Fibroblast of skin of back (primary cell): Measurements from ENCODE around the gene STX5.
"Not testable (repeated sequence)": the region's sequence is repeated elsewhere in the genome, so short reads cannot be mapped to it uniquely, and the experiment has no call there.

ENCODE experiments used
- DNase-seq: peaks from one replicate; pipeline ENCODE4 v3.0.0-alpha.2; 2013

The STX5 gene

GRCh38 chr11:62854013-62854824 lies 22.4 kb upstream of the STX5 start:
- no peak for DNase-seq

GRCh38 chr11:62853279-62853965 lies 21.6 kb upstream of the STX5 start:
- DNase-seq: no peak

GRCh38 chr11:62852523-62853188 lies 20.8 kb upstream of the STX5 start:
- DNase-seq: no peak

GRCh38 chr11:62851807-62852522 lies 20.1 kb upstream of the STX5 start:
- DNase-seq: no peak

- no peak for DNase-seq
These were observed 19.3 kb upstream of the STX5 start for GRCh38 chr11:62850911-62851806.

- no peak for DNase-seq
These were observed 16.0 kb upstream of the STX5 start for GRCh38 chr11:62847767-62848314.

DNA sequence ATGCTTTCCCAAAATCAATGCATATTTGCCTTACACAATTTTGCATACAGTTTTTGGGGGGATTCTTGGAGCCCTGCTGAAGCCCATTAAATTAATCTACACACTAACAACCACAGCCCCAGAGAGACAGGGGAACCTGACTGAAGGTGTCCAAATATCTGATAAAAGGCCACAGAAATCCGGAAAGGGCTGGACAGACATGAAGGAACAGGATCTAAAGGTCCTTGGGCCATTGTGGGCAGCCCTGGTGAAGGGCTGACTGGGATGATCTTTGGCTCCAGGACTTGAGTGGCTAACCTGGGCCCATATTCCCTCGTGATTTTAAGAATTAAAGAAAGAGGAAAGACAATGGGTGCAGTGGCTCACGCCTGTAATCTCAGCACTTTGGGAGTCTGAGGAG lies 14.3 kb upstream of the STX5 start:
- no peak for DNase-seq

- DNase-seq: no peak
These were observed 12.3 kb upstream of the STX5 start for GRCh38 chr11:62844154-62844553.

DNA sequence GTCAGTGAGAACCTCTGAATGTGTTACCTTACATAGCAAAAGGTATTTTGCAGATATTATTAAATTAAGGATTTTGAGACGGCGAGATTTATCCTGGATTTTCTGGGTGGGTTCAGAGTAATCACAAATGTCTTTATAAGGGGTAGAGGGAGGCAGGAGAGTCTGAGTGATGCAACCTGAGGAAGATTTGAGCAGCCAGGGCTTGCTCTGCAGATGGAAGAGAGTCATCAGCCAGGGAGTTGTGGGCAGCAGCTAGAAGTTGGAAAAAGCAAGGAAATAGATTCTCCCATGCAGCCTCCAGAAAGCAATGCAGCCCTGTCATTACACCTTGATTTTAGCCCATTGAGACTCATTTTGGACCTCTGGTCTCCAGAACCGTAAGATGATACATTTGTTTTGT lies 11.6 kb upstream of the STX5 start:
- no peak for DNase-seq

- DNase-seq: not testable (repeated sequence)
These were observed 11.0 kb upstream of the STX5 start for GRCh38 chr11:62842891-62843290.

DNA sequence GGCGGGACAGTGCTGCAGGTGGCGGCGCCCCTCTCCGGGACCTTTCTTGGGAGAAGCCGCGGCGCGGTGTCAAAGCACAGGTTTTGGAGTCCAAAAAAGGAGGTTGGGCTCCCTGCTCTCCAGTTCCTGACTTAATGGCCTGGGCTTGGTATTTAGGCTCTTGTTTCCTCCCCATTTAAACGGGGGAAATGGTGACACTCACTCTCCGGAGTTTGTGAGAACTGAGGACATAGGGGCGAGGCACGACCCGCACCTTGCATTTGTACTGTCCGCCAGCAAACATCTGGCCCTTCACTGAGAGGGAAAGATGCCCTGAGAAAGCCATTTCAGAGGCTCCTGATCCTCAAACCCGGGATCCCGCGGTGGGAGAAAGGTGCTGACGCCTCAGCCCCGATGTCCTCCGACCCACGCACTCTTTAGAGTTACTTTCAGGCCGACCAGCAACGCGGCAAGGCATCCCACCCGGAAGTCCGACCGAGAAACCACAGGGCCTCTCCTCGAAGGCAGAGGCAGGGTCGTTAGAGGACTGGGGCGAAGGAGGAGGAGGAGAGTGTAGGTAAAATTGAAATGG lies 10.4 kb upstream of the STX5 start:
- no peak for DNase-seq

- peak; percentile 100 for DNase-seq
These were observed 9.7 kb upstream of the STX5 start for GRCh38 chr11:62841361-62842170.

DNA sequence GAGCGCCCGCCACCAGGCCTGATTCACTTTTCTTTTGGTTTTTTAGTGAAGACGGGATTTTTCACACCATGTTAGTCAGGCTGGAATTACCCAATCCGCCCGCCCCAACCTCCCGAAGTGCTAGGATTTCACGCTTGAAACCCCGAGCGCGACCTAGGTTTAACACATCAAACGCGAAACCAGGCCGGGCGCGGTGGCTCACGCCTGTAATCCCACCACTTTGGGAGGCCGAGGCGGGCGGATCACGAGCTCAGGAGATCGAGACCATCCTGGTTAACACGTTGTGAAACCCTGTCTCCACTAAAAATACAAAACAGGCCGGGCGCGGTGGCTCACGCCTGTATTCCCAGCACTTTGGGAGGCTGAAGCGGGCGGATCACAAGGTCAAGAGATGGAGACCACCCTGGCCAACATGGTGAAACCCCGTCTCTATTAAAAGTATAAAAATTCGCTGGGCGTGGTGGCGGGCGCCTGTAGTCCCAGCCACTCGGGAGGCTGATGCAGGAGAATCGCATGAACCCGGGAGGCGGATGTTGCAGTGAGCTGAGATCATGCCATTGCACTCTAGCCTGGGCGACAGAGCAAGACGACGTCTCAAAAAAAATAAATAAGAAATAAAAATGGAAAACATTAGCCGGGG lies 9.0 kb upstream of the STX5 start:
- peak; percentile 79 for DNase-seq

- peak; percentile 91 for DNase-seq
These were observed 7.4 kb upstream of the STX5 start, which contains the start of gene WDR74 for GRCh38 chr11:62839050-62839945. TSS of gene WDR74 (minus strand) at chr11:62839590. CDS start at chr11:62839570, 20 bp downstream.

- DNase-seq: no peak
These were observed 3.5 kb upstream of the STX5 start for GRCh38 chr11:62835336-62835735.

GRCh38 chr11:62832336-62833234 lies 734 bp upstream of the STX5 start, which contains the start of gene TEX54:
TSS of gene TEX54 (minus strand) at chr11:62832841.
- no peak for DNase-seq

- no peak for DNase-seq
These were observed 839 bp downstream of the STX5 start for GRCh38 chr11:62830904-62831519.
